Activated CD4-positive, alpha-beta memory T cell treated with anti-CD3 and anti-CD28 coated beads, Interleukin-2, amount 10 ng/mL, durations not matched to agents 7 days and 5 days (primary cell): Measurements from ENCODE around the gene COL28A1. TPM values are rescaled to one million over a fixed set of nuclear protein-coding genes. Genes with fewer than 3 reads are reported as not detected.
"Not testable (repeated sequence)": the region's sequence is repeated elsewhere in the genome, so short reads cannot be mapped to it uniquely, and the experiment has no call there.

Experiments used
- CTCF ChIA-PET: fragments of 350-600 bp; sonication (Branson Sonifier 250); formaldehyde crosslinking; loops from one replicate; lab custom pipeline; 2021; ENCODE audit warnings: antibody characterized with exemption, inconsistent platforms; lab: Charles Lee
- POLR2A ChIA-PET: fragments of 350-600 bp; sonication (Branson Sonifier 250); formaldehyde crosslinking; loops from one replicate; lab custom pipeline; 2021; ENCODE audit warnings: antibody characterized with exemption; lab: Charles Lee
- DNase-seq: peaks from one replicate; pipeline ENCODE4 v3.0.0-alpha.2; 2020
- H3K27ac Mint-ChIP-seq: one replicate; pipeline ENCODE4 v1.8.0; 2021; ENCODE audit warnings: mild to moderate bottlenecking, mixed read lengths
- H3K27me3 Mint-ChIP-seq: one replicate; pipeline ENCODE4 v1.8.0; 2021; ENCODE audit warnings: mixed read lengths
- H3K36me3 Mint-ChIP-seq: one replicate; pipeline ENCODE4 v1.8.0; 2021; ENCODE audit warnings: low read depth, mixed read lengths
- H3K4me1 Mint-ChIP-seq: one replicate; pipeline ENCODE4 v1.8.0; 2021; ENCODE audit warnings: mixed read lengths
- H3K4me3 Mint-ChIP-seq: one replicate; pipeline ENCODE4 v1.8.0; 2021; ENCODE audit warnings: mild to moderate bottlenecking, mixed read lengths
- H3K9me3 Mint-ChIP-seq: one replicate; pipeline ENCODE4 v1.8.0; 2021; ENCODE audit warnings: mixed read lengths
- total RNA-seq, 2 experiments: library from RNA; stranded (reverse); gene quantifications; one replicate each; pipeline ENCODE4 v1.2.3, GENCODE V29; 2021

Gene COL28A1
- total RNA-seq, 2 experiments from 2014 or later = not detected

DNA sequence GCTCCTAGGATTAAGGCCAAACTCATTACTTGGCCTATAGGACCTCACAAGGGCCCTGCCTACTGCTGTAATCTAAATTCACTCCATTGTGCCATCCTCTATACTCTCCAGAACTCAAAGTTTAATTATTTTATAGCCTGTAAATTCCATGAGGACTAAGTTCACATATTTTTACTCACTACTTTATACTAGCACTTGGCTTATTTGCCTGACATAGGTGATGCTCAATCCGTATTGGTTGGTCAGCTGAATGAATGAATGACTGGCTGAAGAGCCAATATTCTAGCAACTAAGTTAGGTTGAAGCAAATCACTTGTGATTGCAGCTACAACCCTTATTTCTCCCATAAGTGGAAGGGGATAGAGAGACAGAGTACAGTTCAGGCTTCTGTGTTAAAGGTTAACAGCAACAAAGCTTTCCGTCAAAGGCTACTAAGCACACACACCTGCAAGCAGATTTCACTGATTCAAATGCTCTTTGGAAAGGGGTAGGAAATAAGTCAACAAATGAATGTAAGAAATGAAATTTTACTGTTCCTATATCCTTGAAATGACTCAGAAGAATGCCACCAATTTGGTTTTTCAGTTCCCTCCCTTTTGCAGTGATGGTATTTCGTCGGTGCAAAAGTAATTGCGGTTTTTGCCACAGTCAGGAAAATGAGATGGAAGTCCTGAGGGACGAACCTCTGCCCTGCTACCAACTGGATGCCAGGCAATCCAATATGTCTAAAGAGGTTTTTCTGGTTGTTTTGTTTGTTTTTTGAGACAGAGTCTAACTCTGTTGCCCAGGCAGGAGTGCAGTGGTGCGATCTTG, 120.7 kb downstream of the COL28A1 start:
- peaks cover 5% of the 10 kb centered on the region for H3K4me1 Mint-ChIP-seq
- no peak overlapping the region for H3K27ac Mint-ChIP-seq
- ChIA-PET POLR2A (no interaction called here), CTCF (interaction anchor here (0.7 kb wide), 1 partner anchor 9 kb away, joined by 3 read pairs; no protein-coding TSS in a partner anchor)
- no peak overlapping the region for H3K4me3 Mint-ChIP-seq
- no peaks in the 10 kb centered on the region for H3K27me3 Mint-ChIP-seq
- H3K36me3 Mint-ChIP-seq = no peaks in the 10 kb centered on the region
- no peaks in the 10 kb centered on the region for H3K9me3 Mint-ChIP-seq
- no peak for DNase-seq

- H3K36me3 Mint-ChIP-seq = no peaks in the 10 kb centered on the region
- H3K4me1 Mint-ChIP-seq = no peaks in the 10 kb centered on the region
- H3K9me3 Mint-ChIP-seq = no peaks in the 10 kb centered on the region
- POLR2A ChIA-PET = no interaction called here
- H3K27me3 Mint-ChIP-seq = peaks cover 4% of the 10 kb centered on the region
- no peak overlapping the region for H3K4me3 Mint-ChIP-seq
- CTCF ChIA-PET = no interaction called here
- DNase-seq = no peak
- H3K27ac Mint-ChIP-seq = no peak overlapping the region
These were observed 127.5 kb downstream of the COL28A1 start for GRCh38 chr7:7408001-7408770.

GRCh38 chr7:7405461-7405860, 130.2 kb downstream of the COL28A1 start:
- no peak overlapping the region for H3K27ac Mint-ChIP-seq
- H3K9me3 Mint-ChIP-seq = no peaks in the 10 kb centered on the region
- H3K36me3 Mint-ChIP-seq = no peaks in the 10 kb centered on the region
- no peak for DNase-seq
- ChIA-PET POLR2A (no interaction called here), CTCF (no interaction called here)
- no peak overlapping the region for H3K4me3 Mint-ChIP-seq
- H3K27me3 Mint-ChIP-seq = peaks cover 4% of the 10 kb centered on the region
- no peaks in the 10 kb centered on the region for H3K4me1 Mint-ChIP-seq

DNA sequence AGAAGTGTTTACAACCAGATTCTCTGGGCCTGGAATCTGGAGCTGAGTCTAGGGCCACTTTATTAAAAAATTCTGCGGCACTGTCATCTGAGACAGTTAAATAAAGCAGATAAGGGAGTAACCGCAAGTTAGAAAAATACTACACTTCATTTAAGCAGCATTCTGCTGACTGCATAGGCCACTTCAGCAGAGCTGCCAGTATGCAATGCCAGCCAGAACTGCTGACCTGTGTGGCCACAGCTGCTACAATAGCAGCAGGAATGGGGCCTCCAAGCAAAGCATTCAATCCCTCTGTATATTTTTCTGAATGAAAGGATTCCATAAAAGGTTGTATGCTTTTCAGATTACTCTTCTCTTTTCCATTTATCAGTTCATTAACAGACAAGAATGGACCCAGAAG, 136.0 kb downstream of the COL28A1 start:
- Mint-ChIP-seq H3K27me3 (no peaks in the 10 kb centered on the region), H3K4me1 (no peaks in the 10 kb centered on the region), H3K27ac (no peak overlapping the region), H3K9me3 (no peaks in the 10 kb centered on the region), H3K4me3 (no peak overlapping the region), H3K36me3 (no peaks in the 10 kb centered on the region)
- POLR2A ChIA-PET = no interaction called here
- no peak for DNase-seq
- CTCF ChIA-PET = no interaction called here

DNA sequence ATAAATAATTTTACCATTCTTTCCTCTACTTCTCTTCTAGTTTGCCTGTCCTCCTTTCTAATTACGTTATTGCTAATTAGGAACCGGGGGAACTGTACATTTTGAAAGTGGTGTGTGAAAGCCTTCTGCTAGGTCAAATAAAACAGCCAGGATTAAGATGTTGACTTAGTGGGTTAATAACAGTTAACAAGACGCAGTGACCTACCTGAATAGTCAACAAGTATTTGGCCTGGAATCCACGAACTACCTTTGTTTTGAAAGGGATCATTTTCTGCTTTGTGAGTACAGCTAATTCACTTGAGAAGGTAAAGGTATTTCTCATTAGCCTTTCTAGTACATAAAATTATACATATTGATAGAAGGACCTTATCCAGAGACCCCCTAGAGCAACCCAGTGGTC, 139.9 kb downstream of the COL28A1 start:
- Mint-ChIP-seq H3K27ac (no peak overlapping the region), H3K4me1 (no peaks in the 10 kb centered on the region), H3K9me3 (peaks cover 11% of the 10 kb centered on the region), H3K4me3 (no peak overlapping the region), H3K27me3 (peaks cover 3% of the 10 kb centered on the region), H3K36me3 (no peaks in the 10 kb centered on the region)
- ChIA-PET CTCF (no interaction called here), POLR2A (no interaction called here)
- DNase-seq = no peak

- H3K27ac Mint-ChIP-seq, POLR2A ChIA-PET, H3K36me3 Mint-ChIP-seq, CTCF ChIA-PET, H3K4me1 Mint-ChIP-seq, H3K4me3 Mint-ChIP-seq, H3K27me3 Mint-ChIP-seq, DNase-seq: not testable (repeated sequence)
- H3K9me3 Mint-ChIP-seq = peaks cover 14% of the 10 kb centered on the region
These were observed 147.5 kb downstream of the COL28A1 start for GRCh38 chr7:7388164-7388563.

GRCh38 chr7:7385421-7385820, 150.3 kb downstream of the COL28A1 start:
- CTCF ChIA-PET = no interaction called here
- no peak overlapping the region for H3K27ac Mint-ChIP-seq
- no peaks in the 10 kb centered on the region for H3K27me3 Mint-ChIP-seq
- POLR2A ChIA-PET = no interaction called here
- DNase-seq = no peak
- peaks cover 2% of the 10 kb centered on the region for H3K9me3 Mint-ChIP-seq
- no peaks in the 10 kb centered on the region for H3K4me1 Mint-ChIP-seq
- no peaks in the 10 kb centered on the region for H3K36me3 Mint-ChIP-seq
- H3K4me3 Mint-ChIP-seq = no peak overlapping the region

DNA sequence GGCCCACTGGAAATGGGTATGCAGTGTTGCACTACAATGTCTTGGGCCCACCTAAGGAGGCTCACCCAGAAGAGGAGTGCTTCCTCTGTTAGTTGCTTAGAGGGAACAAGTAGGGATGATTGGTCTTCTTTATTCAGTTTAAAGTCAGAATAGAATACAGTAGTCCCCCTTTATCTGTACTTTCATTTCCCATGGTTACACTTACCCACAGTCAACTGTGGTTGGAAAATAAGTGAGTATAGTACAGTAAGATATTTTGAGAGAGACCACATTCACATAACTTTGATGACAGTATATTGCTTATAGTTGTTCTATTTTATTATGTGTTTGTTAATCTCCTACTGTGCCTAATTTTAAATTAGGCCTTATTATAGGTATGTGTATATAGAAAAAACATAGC, 151.4 kb downstream of the COL28A1 start:
- Mint-ChIP-seq H3K4me1 (no peaks in the 10 kb centered on the region), H3K27ac (no peak overlapping the region), H3K27me3 (no peaks in the 10 kb centered on the region), H3K4me3 (no peak overlapping the region), H3K36me3 (no peaks in the 10 kb centered on the region), H3K9me3 (peaks cover 2% of the 10 kb centered on the region)
- DNase-seq = no peak
- ChIA-PET CTCF (no interaction called here), POLR2A (no interaction called here)

DNA sequence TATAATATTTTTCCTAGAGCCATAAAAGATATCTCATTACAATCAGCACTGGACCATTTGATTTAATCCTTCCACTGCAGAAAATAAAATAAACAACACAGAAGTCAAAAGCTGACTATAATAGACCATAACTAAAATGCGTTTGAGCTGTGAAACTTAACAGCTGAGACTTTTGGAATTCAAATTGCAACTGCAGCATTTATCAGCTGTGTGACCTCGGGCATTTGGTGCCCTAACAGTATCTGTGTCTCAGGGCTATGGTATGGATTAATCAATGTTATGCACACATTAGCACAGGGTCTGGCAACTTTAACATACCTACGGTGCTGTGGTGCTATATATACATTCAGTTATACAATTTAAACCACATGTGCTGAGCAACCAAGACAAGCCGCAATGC, 160.1 kb downstream of the COL28A1 start:
- ChIA-PET CTCF (no interaction called here), POLR2A (no interaction called here)
- no peaks in the 10 kb centered on the region for H3K4me1 Mint-ChIP-seq
- no peak overlapping the region for H3K27ac Mint-ChIP-seq
- H3K36me3 Mint-ChIP-seq = no peaks in the 10 kb centered on the region
- no peaks in the 10 kb centered on the region for H3K9me3 Mint-ChIP-seq
- no peaks in the 10 kb centered on the region for H3K27me3 Mint-ChIP-seq
- H3K4me3 Mint-ChIP-seq = no peak overlapping the region
- no peak for DNase-seq

DNA sequence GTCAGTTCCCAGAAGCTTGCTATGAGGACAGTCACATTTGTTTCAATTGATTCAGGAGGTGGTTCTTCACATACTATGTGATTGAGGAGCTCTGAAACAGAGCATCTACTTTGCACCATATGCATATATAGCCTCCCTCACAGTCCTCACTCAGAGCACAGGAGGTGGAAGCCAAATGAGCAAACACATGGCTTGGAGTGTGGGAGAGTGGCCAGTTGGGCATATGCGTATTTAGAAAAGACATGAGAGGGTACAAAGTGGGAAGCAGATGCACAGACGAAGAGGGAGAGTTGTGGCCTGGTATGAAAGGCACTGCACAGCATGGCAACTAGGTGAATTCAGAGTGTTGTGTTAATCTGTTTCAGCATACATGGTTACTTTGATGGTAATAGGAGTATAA, 165.6 kb downstream of the COL28A1 start:
- POLR2A ChIA-PET = no interaction called here

DNA sequence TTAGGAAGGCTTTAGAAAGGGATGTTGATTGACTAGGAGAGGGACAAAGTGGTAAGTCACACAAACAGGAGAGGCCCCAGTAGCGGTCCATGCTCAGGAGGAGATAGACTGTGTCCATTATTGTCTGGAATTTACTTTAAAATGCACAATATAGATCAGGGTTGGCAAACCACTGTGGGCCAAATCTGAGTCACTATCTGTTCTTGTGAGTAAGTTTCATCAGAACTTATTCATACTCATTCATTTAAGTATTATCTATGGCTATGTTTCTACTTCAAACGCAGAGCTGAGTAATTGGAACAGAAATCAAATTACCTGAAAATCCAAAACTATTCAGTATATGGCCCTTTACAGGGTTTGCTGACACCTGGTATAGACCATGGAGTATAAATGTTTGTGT, 166.5 kb downstream of the COL28A1 start:
- H3K4me1 Mint-ChIP-seq = no peaks in the 10 kb centered on the region
- H3K27ac Mint-ChIP-seq = no peak overlapping the region
- H3K36me3 Mint-ChIP-seq = no peaks in the 10 kb centered on the region
- no peak for DNase-seq
- ChIA-PET CTCF (no interaction called here), POLR2A (no interaction called here)
- H3K9me3 Mint-ChIP-seq = no peaks in the 10 kb centered on the region
- H3K27me3 Mint-ChIP-seq = no peaks in the 10 kb centered on the region
- no peak overlapping the region for H3K4me3 Mint-ChIP-seq

More for the DNA sequence above, 165.6 kb downstream of the COL28A1 start:
- Mint-ChIP-seq H3K27me3 (no peaks in the 10 kb centered on the region), H3K36me3 (no peaks in the 10 kb centered on the region), H3K27ac (no peak overlapping the region), H3K4me1 (no peaks in the 10 kb centered on the region), H3K4me3 (no peak overlapping the region), H3K9me3 (no peaks in the 10 kb centered on the region)
- CTCF ChIA-PET = no interaction called here
- no peak for DNase-seq

DNA sequence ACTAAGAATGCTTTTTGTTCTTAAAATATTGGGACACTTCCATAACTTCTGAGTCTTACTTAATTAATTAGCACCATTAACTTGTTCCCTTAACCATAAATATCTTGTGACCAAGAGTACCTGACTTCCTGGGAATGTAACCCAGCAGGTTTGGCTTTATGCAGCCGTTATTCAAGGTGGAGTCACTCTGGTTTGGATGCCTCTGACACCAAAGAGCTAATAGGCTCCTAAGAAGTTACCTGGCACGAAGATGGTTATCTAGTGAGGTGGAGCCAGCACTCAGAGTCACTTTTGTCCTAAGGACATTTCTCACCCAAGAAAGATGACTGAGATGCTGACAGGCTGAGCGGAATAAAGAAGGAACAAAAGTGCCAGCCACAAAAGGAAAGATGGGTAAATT, 181.0 kb downstream of the COL28A1 start:
- ChIA-PET CTCF (interaction anchor here (1.0 kb wide), 1 partner anchor 173 kb away, joined by 3 read pairs; the partner anchor contains the start of gene C1GALT1), POLR2A (no interaction called here)
- no peak for DNase-seq
- Mint-ChIP-seq H3K4me1 (no peaks in the 10 kb centered on the region), H3K27ac (no peak overlapping the region), H3K9me3 (no peaks in the 10 kb centered on the region), H3K4me3 (no peak overlapping the region), H3K27me3 (peaks cover 3% of the 10 kb centered on the region), H3K36me3 (no peaks in the 10 kb centered on the region)

GRCh38 chr7:7352845-7353244, 182.8 kb downstream of the COL28A1 start:
- Mint-ChIP-seq H3K9me3 (no peaks in the 10 kb centered on the region), H3K27me3 (peaks cover 7% of the 10 kb centered on the region), H3K36me3 (no peaks in the 10 kb centered on the region), H3K27ac (no peak overlapping the region), H3K4me1 (no peaks in the 10 kb centered on the region), H3K4me3 (no peak overlapping the region)
- CTCF ChIA-PET = interaction anchor here (0.5 kb wide), 1 partner anchor 805 kb away, joined by 3 read pairs; no protein-coding TSS in a partner anchor
- DNase-seq = no peak
- POLR2A ChIA-PET = no interaction called here
